Activated CD8-positive, alpha-beta memory T cell treated with anti-CD3 and anti-CD28 coated beads for 4 hours (primary cell): ENCODE measurements around the gene CCIN.

Source experiments
- DNase-seq, 2 donors: peaks; one replicate each; pipeline ENCODE4 v3.0.0-alpha.2; 2020; ENCODE audit warnings: low read depth in 2 of 2

CCIN gene

DNA sequence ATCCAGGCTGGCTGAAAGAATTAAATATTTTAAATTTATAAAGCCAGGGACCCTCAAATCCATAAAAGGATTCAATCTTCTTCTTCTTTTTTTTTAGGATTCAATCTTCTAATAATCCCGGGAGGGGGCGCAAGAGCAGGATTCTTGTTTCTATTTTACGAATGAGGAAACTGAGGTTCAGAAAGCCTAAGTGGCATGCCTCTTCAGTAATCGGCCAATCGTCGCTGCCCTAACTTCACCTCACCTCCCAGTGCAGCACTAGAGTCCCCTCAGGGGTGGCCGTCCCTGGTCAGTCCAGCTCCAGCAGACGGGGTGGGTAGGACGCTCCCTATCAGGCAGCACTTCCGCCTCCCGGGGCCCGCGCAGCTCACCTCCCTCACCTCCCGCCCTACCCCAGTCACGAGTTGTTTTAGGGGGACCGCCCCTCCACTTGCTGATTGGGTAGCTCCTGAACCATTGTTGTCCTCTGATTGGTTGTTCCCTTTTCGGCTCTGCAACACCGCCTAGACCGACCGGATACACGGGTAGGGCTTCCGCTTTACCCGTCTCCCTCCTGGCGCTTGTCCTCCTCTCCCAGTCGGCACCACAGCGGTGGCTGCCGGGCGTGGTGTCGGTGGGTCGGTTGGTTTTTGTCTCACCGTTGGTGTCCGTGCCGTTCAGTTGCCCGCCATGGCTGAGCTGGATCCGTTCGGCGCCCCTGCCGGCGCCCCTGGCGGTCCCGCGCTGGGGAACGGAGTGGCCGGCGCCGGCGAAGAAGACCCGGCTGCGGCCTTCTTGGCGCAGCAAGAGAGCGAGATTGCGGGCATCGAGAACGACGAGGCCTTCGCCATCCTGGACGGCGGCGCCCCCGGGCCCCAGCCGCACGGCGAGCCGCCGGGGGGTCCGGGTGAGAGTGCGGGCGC lies 21.5 kb downstream of the CCIN start, which contains the start of gene CLTA:
TSS of gene CLTA (plus strand) at position 534 of the 902 bp plus-strand sequence. CDS start at position 670, 136 bp downstream.
- peak; percentile 84 to 92 for DNase-seq

DNA sequence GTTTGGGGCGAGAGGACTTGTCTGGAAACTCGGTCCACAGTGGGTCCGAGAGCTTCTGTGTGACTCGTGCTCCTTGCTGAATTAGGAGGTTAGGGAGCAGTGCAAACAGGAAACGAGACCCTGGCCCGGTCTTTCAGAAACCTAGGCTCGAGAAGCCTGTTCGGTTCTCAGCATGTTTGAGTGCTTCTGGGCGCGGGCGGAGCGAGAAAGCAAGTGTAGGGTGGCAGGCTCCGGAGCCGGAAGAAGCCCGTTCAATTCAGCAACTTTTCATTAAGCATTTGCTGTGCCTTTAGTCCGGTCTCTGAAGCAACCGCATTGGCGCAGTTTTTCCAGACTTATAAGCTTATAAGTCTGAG lies 22.1 kb downstream of the CCIN start:
- peak in 1 of 2 donors; percentile 9 for DNase-seq

DNA sequence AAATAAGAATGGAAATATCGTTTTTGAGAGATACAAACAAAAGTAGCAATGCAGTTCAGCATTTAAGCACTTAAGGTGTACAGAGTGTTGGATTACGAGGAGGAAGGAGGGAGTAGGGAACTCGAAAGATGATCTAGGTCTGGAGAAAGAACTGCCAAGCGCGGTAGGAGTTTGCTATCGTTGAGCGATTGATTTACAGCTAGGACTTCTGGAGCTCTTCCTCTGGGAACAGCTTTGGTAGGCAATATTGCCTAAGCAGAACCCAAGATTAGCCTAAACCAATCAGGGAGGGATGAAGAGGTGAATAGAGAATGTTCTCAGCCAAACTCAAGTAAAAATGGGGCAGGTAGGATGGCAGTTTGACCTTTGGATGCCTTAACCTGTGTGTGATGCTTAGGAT lies 22.5 kb downstream of the CCIN start:
- no peak for DNase-seq

DNA sequence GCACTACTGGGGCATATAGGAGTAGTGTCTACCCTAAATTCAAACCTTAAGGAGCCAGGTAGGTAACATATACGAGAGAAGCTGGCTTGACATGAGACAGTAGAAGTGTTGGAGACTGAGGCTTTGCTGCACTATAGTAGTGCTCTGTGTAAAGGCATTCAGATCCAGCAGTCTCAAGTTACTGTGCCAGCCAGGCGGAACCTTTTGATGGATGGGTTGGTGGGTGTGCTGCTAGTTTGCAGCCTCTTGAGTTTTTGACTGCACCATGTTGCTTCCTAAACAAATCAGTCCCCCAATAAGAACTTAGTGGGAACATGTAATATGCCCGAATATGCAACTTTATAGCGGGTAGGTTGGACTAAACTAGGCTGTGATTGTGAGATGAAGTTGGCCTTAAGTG lies 23.0 kb downstream of the CCIN start:
- no peak for DNase-seq

DNA sequence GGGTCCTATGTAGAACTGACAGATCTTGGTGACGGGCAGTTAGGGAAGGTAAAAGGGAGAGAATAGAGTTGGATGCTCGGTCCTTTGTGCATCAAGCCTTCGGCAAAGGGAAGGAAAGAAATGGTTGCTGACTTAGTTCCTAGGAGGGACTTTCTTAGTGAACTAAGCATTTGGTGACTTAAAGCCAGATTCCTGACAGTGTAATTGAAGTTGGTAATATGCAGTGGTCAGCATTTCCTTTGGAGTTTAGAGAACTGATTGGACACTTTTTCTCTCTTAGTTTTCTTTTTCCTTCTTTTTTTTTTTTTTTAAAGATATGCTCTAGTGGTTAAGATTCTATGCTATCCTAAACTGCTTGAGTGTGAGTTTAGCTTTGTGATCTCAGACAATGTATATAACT lies 23.8 kb downstream of the CCIN start:
- no peak for DNase-seq

DNA sequence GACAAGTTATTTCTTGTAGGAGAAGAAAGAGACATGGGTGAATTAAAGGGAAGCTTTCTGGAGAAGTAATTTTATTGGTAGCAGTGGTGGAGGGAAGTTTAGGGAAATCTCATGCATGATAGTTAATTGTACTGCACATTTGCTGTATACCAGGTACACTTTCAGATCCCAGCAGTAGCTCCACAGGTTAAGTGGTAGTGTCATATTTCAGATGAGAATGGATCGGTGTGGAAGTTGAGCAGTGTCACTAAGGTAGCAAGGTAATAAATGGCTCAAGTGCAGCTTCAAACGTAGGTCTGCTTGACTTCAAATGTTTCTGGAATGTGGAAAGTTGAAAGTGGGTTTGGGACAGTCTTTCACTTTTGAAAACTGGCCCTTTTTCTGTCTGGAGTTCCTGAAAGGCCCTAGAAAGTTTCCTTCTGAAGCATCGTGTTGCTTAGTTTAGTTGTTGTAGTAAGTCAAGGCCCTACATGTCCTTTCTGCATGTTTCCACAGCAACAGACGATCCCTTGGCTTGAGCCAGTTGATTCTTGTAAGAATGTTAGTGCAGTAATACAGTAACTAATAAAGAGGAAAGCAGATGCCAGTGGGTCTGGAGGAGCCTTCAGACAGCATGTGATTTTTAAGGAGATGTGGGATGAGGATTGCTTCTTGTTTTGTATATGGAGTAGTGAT lies 25.3 kb downstream of the CCIN start:
- no peak for DNase-seq

DNA sequence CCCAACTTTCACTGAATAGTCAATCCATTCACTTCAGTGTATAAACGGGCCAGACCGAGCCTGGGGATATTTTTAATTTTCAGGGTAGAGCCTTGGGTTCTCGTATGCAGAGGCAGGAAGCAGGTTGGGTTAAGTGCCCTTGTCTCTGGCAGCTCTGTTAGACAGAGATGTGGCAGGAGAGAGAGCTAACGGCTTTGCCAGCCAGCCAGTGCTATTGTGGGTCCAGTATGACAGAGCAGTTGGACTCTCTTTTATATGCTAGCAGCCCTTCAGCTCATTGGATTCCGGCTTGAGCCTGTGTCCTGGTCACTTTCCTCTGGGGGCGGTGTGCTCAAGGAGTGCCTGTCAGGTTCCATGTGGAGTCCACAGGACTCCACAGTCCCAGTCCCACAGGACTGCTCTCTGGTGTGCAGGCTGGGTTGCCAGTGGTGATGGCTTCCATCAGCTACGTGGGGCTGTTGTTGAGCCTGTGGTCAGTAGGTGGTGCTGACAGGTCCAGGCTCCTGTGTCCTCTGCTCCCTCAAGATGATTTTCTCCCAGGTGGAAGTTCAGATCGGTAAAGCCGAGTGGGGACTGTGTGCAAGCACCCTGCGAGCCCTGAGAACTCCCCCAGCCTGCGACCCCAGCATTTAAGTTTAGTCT lies 35.8 kb downstream of the CCIN start:
- DNase-seq = no peak

DNA sequence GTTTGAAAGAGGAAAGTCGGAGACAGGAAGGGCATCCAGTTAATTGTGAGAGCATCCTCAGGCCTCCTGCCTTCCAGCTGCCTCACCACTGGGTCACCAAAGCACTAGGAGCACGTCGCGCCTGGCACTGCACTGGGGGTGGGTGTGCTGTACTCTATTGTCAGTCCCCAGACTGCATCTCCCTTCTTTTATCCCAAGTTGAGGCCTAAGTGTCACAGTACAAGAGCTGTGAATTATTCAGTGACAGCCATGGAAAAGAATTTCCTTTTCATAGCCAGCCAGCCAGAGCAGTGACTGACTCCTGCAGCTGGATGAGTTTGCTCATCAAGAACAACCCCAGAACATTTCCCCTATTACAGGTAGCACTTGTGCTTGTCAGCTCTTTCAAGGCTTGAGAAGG lies 37.8 kb downstream of the CCIN start:
- DNase-seq = no peak

DNA sequence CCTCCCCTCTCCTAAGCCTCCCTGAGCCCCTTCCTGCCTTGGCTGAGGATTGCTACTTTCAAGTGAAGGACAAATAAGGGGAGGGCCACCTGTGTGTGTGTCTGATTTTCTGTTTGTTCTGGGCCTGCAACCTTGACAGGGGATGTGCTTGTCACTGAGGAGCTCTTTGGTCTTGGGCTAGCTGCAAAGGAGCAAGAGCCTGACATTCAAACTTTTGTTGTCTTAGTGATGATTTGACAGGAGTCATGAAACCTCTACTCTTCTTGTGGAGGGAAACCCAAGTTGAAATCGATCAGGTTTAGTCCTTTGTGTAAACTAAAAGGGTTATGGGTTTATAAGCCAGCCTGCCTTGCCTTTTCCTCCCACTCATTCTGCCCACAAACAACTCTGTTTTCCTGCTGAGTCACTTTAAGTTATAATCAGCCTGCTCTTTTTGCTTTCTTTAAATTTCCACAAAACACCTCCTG lies 38.4 kb downstream of the CCIN start:
- DNase-seq = no peak

DNA sequence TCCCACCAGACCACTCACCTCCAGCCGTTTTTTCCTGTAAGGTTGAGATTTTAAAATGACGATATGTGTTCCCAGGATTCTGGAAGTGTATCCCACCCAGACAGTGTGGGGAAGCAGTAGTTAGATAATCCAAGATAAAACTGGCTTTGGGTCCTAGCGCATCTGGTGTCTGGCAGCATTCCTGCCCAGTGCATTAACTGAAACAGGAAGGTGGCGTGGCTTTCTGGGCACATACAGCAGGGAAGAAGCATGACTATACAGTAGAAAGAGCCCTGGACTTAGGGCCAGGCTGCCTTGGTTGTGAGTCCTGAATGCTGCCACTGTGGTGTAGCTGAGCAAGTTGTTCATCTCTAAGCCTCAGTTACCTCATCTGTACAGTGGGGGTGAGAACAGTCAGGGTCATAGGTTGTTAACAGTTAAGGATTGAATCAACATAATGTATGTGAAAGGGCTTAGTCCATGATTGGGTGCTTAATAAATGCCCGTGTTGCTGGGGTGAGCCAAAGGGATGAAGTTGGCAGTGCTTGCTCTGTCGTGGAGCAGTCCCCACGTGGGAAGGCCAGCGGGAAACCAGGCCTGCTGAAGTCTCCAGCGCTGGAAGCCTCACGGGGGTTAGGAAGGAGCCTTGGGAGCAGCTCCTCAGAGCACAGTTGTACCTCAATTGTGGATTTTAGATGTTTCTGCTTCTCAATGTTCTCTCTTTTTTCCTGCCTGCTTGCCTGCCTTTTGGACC lies 39.5 kb downstream of the CCIN start:
- no peak for DNase-seq

DNA sequence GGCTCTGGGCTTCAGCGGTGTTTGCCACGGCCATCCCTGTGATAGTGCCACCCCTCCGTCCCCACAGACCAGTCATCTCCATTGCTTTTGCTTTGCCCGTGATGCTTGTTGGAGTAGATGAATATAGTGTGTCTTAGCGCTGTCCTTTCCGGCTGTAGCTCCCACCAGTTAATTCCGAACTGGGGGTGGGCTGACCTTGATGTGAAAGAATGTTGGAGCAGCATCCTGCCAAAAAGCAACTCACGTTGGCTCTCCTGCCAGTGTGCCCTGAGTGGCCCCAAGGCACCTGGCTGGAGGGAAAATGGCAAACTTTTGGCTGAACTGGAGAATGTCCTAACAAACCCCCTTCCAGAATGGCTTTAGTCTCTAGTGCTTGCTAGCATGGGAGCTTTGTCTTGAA lies 41.5 kb downstream of the CCIN start:
- DNase-seq = no peak

DNA sequence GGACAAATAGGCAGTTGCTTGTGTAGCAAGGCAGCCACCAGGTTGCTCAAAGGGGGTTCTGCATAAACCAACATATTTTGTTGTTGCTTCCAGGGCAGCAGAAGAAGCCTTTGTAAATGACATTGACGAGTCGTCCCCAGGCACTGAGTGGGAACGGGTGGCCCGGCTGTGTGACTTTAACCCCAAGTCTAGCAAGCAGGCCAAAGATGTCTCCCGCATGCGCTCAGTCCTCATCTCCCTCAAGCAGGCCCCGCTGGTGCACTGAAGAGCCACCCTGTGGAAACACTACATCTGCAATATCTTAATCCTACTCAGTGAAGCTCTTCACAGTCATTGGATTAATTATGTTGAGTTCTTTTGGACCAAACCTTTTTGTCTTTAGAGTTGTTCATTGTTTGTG lies 42.3 kb downstream of the CCIN start:
- no peak for DNase-seq

DNA sequence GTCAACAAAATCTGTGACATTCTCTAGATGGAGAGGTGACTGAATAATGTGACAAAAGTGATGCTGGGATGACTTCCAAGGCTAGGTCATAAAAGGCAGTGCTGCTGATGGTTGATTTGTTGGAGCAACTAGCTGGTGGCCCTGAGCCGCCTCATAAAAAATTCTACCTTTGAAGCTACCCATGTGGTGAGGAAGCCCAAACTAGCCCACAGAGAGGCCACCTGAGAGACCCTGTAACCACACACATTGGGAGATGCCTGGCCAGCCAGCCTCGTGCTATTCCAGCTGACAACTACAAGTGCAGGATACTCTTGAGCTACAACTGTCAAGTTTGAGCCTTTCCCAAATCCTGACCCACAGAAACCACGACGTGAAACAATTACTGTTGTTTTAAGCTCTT lies 44.2 kb downstream of the CCIN start:
- no peak for DNase-seq

DNA sequence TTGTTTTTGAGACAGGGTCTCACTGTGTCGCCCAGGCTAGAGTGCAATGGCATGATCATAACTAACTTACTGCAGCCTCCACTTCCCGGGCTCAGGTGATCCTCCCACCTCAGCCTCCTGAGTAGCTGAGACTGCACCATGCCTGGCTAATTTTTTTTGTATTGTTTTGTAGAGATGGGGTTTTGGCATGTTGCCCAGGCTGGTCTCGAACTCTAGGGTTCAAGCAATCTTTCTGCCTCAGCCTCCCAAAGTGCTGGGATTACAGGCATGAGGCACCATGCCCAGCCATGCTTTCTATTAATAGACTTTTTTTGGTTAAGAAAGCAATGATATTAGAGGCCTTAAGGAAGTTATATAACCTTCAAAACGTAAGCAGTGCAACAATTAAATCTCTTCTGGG lies 44.8 kb downstream of the CCIN start:
- DNase-seq = no peak

DNA sequence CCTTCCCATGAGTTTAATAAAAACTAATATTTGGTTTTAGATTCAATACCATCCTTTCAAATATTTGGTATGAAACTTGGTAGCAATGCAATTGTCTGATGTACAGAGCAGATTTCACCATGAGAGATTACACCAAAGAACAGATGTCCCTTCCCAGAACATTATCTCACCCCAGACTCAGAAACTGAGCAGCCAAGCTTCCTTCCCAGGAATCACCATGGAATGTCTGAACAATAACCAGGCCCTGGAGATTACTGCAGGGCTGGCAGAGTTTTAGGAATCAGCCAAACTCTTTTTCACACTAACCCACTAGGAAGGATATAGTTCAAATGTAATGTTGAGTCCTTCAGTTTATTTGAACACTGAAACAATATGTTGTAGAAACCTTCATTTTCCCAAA lies 45.4 kb downstream of the CCIN start:
- DNase-seq = no peak

DNA sequence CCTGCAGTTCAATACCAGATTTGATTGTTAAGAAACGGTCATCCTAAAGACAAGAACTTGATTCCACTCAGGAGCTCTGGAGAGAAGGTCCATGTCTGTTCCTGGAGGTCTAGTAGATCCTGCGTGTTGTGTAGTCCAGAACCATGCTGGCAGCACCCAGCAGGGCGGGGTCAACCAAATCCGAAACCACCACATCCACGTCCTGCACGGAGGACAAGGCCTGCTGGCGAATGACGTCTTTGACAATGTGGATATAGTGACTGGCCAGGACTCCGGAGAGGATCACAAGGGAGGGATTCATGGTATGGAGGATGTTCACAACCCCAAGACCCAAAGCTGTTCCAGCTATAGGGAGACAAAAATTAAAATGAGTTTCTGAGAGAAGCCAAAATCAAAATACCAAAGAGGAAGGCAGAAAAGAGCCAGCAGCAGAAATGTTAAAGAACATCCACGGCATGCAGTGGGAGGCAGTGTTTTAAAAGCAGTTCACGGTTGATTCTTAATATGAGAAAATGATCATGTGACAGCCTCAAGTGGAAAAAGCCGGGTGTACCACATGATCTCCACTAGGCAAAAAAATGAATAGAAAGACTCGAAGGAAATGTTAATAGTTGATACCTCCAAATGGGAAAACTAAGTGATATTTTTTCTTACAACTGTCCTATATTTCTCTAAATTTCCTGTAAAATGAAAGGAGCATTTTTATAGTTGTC lies 48.2 kb downstream of the CCIN start:
- DNase-seq = no peak

DNA sequence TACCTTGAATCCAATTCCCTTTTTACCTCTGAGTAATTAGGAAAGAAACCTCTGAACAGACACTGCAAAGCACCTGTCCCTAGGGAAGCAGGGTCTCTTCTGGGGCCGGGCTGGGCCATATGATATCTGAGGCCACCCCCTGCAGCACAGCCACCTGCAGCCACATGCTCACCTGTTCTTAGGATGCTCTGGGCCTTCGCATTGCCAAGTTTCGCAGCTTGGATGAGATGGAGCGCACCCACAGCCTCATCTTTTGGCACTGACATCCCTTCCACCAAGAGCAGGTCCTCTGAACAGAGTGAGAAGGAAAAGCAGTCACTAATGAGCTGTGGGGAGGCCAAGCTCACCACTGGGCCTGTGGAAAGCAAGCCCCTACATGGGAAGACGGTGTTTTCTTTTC lies 48.8 kb downstream of the CCIN start:
- no peak for DNase-seq

DNA sequence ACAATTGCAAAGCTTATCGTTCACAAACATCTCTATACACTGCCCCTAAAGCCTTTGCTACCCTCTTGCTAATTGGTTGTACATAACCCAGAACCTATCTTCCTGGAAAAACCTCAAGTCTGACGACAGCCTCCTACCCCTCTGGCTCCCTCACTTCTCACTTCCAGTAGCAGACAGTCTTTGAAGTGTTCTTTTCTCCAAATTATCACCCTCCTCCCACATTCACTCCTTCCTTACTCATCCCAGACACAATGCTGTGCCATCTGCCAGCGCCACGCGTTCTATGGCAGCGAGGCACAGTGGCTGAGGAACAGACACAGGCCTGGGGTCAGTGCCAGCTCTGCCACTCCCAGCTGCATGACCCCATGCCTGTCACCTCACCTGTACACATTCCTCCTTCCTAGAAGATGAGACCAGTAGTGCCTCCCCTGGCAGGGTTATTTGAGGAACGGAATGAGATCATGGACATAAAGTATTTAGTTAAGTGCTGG lies 49.3 kb downstream of the CCIN start:
- no peak for DNase-seq
